Smooth muscle cell of the coronary artery (primary cell): ENCODE measurements around the gene DQX1. TPM values are rescaled to one million over a fixed set of nuclear protein-coding genes. Genes with fewer than 3 reads are reported as not detected.

Experiments used
- total RNA-seq: library from RNA; depleted of rRNA; stranded (reverse); fragments of >200 nt; gene quantifications from 2 replicates; pipeline ENCODE4 v1.2.3, GENCODE V29; 2014; ENCODE audit warnings: low replicate concordance

DQX1 gene, protein sequence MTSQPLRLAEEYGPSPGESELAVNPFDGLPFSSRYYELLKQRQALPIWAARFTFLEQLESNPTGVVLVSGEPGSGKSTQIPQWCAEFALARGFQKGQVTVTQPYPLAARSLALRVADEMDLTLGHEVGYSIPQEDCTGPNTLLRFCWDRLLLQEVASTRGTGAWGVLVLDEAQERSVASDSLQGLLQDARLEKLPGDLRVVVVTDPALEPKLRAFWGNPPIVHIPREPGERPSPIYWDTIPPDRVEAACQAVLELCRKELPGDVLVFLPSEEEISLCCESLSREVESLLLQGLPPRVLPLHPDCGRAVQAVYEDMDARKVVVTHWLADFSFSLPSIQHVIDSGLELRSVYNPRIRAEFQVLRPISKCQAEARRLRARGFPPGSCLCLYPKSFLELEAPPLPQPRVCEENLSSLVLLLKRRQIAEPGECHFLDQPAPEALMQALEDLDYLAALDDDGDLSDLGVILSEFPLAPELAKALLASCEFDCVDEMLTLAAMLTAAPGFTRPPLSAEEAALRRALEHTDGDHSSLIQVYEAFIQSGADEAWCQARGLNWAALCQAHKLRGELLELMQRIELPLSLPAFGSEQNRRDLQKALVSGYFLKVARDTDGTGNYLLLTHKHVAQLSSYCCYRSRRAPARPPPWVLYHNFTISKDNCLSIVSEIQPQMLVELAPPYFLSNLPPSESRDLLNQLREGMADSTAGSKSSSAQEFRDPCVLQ
- not detected in 2 replicates for total RNA-seq

GRCh38 chr2:74525717-74526648 lies at the start of gene DQX1:
Gene DQX1 (minus strand): TSS chr2:74526231. CDS start chr2:74525729, 502 bp downstream.

DNA sequence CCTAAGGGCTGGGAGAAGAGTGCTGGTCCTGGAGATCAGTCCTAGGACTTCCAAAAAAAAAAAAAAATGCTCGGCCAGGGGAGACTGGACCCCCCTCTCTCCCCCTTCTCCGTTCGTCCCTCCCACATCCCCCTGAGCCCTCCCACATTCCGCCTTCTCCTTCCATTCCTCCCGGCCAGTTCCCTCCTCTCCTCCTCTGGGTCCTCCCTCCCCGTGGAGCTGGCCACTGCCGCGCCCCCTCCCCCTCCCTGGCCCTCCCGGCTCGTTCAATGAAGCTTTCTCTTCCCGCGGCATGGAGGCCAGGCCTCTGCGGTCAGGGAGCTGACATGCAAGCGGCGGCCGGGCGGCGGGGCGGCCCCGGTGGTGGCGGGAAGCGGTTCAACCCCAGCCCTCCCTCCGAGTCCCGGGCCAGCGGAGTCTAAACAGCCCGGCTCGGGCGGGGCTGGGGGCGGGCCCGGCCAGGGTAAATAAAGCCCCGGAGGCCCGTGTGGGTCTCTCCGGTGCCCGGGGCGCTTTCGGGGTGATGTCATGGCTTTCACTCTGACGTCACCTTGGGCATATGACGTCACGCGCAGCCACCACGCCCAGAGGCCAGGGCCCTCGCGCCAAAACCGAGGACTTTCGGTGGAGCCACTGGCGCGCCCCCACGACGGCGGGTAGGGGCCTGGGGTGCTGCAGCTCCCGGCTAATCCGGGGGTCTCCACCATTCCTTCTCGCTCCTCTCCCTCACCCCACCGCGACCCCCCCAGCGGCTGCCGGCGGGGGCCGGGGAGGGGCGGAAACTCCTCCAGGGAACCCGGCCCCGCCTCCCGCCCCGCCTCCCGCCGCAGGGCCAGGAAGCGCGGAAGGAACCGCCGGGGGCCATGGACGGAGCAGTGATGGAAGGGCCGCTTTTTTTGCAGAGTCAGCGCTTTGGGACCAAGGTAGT lies 28.1 kb upstream of the DQX1 start, which contains the start of the genes DOK1 and LOXL3:
Gene DOK1, plus strand, starts transcription at position 829 of the 928 bp plus-strand sequence. Its CDS starts 35 bp downstream, at position 864.
Gene LOXL3, minus strand, starts transcription at position 51 of the 928 bp plus-strand sequence. CDS start 1,308 bp downstream, outside the sequence.

GRCh38 chr2:74529357-74530238 lies 3.6 kb upstream of the DQX1 start, which contains the start of the genes AUP1 and HTRA2:
Gene AUP1 (minus strand): TSS chr2:74529706. CDS start chr2:74529629, 77 bp downstream.
Gene HTRA2 (plus strand): TSS chr2:74529933. CDS start chr2:74530007, 74 bp downstream.

GRCh38 chr2:74514368-74515270 lies 11.4 kb downstream of the DQX1 start, which contains the start of gene TLX2:
Gene TLX2 (plus strand): TSS chr2:74514450. CDS start chr2:74514807, 357 bp downstream.

DNA sequence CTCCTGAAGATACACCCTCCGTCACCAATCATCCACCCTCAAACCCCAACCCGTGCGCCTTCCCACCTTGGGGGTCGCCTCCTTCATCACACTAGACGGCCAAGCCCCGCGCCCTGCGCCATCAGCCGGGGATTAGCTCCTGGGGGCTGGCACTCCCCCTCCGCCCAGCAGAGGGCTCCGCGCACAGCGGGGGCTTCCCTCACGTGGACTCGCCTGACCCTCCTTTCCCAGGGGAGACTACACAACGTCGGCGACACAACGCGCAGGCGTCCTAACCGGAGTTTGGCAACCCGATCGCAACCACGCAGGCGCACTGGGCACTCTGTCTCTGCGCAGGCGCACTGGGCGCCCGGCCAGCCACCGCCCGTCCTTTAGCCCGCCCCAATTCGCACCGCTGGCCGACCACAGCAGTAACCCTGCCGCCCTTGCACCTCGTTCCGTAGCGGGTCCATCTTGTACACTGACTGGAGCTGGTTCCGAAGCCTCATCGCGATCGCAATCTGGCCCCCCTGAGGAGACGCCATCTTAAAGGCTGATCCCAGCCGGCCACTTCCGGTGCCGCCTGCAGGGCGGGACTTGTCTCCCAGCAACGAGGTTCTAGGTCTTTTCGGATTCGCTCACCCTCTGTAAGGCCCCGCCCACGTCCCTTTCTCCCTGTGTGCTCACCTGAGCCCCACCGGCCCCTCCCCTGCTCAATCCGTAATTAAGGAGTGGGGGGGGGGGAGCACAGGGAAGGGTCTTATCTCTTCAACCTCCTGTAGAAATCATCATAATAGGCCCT lies 18.7 kb downstream of the DQX1 start, which contains the start of gene PCGF1:
Gene PCGF1, minus strand, starts transcription at position 551 of the 781 bp plus-strand sequence. Its CDS starts 27 bp downstream, at position 524.

DNA sequence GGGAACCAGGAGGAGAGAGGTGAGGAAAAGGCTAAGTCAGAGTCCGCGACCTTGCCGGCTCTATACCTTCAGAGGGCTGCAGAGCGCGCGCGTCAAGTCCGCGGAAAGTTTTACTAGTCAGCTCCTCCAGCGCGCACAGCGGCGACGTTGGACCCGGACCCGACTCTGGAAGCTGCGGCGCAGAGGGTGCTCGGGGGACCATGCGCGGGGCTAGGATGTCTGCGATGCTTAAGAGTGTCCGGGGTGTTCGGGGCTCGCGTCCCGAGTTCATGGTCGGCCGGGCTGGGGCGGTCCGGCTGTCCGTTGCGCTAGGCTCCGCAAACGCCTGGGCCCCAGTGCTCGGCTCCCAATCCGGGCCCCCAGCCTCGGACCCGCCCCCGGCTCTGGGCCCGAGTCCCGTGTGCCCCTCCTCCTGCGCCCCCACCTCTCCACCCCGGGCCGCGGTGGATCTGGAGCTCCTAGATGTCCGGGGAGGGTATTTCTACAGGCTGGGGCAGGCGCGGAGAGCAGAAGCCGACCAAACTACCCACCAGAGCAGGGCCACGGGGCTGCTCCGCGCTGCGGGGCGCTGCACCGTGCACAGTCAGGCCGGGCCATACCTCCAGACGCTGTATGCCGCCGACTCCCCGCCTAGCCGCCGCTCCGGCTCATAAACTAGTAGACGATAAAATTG lies 26.6 kb downstream of the DQX1 start, which contains the start of gene LBX2:
Gene LBX2, minus strand, starts transcription at position 337 of the 673 bp plus-strand sequence. Its CDS starts 66 bp downstream, at position 271.

DNA sequence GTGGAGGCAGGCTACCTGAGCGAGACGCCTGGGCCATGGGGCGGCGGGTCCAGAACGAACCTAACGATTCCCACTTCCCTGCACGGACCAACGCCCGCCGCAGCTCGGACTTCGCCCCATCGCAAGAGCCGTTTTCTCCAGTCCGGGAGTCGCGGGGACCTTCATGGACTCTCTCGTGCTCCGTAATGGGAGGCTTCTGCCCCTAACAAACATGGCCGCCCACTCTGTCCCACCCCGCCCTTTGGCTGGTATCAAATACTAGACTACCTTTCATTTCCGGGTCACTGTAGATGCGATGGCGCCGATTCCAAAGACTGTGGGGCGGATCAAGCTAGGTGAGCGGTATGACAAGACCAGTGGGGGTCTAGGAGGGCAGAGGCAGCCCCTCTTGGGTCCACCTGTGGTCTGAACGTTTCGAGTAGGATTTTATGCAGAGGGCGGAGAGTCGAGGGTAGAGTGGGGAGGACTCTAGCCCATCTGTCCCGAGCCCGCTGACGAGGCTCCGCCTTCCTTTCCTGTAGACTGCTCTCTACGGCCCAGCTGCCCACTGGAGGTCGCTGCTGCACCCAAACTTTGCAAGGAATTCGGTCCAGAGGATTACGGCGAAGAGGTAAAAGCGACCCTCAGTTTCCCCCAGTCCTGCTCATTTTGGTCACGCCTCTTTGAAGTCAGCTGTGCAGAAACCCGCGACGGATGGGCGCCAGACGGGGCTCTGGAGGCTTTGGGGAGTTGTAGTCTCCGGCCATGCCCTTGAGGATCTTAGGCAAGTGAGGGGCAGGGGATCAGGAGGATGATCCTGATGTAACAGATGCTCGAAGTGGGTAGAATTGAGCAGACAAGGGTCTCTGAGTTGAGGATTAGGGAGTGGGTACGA lies 43.0 kb downstream of the DQX1 start, which contains the start of the genes CCDC142 and TTC31:
Gene CCDC142, minus strand, starts transcription at position 198 of the 874 bp plus-strand sequence. Its CDS starts 161 bp downstream, at position 37.
Gene TTC31, plus strand, starts transcription at position 281 of the 874 bp plus-strand sequence. Its CDS starts 15 bp downstream, at position 296.

DNA sequence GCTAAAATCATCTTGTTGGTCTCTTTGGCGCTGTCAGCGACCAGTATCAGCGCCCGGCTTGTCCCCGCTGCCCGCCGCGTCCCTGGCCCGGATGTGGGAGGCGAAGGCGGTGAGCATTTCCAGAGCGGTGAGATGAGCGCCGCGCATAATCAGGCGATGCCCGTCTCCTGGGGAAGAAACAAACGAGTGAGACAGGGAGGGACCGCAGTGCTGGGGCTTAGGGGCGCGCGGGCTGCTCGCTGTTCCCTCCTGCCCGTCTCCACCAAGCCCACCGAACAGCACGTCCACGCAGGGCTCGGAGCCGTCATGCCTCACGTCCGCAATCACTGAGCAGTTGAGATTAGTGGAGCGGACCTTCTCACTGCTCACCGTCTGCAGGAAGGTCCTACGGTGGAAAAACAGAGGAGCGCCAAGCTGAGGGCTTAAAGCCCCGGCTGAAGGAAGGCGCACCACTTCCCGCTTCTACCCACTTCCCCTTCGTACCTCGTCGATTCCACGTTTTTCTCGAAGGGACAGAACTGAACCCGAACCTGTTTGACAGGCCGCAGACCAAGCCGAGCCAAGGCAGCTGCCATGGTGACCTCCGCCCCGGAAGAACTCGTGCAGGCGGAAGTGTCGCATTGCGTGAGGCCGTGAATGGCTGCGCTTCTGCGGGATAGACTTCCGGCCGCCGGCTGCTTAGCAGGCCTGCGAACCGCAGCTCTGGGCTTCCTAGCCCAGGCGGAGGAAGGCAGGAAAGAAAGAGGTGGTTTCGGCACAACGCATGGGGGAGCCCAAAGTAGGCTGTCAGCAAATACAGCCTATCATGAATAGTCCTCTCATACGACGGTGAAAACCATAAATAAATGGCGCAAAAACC lies 53.7 kb downstream of the DQX1 start, which contains the start of gene MRPL53:
Gene MRPL53, minus strand, starts transcription at position 595 of the 859 bp plus-strand sequence. Its CDS starts 20 bp downstream, at position 575.

Other genes starting within 250 kb of the DQX1 start
- gene SLC4A5, start 182.8 kb downstream of the DQX1 start, total RNA-seq: 0.08 TPM in 1 of 2 replicates, not detected in the other
- gene DCTN1, start 145.9 kb downstream of the DQX1 start, total RNA-seq: 180 and 332 TPM in 2 replicates
- gene C2orf81, start 104.6 kb downstream of the DQX1 start, total RNA-seq: 0.59 and 0.98 TPM in 2 replicates
- 31.8 and 40.5 TPM in 2 replicates for gene WDR54, start 104.5 kb downstream of the DQX1 start, total RNA-seq
- 11.0 and 16.5 TPM in 2 replicates for gene RTKN, start 84.3 kb downstream of the DQX1 start, total RNA-seq
- gene INO80B, start 71.1 kb downstream of the DQX1 start, total RNA-seq: 9.2 and 41.0 TPM in 2 replicates
- 68.7 and 75.7 TPM in 2 replicates for gene WBP1, start 67.8 kb downstream of the DQX1 start, total RNA-seq
- gene MOGS, start 60.8 kb downstream of the DQX1 start, total RNA-seq: 42.6 and 54.5 TPM in 2 replicates
- gene MRPL53, start 53.6 kb downstream of the DQX1 start, total RNA-seq: 54.0 and 95.4 TPM in 2 replicates
- gene CCDC142, start 43.2 kb downstream of the DQX1 start, total RNA-seq: 14.8 and 20.5 TPM in 2 replicates
- 7.8 and 8.2 TPM in 2 replicates for gene TTC31, start 43.1 kb downstream of the DQX1 start, total RNA-seq
- gene LBX2, start 26.6 kb downstream of the DQX1 start, total RNA-seq: 0.30 and 0.94 TPM in 2 replicates
- 21.1 and 36.6 TPM in 2 replicates for gene PCGF1, start 18.5 kb downstream of the DQX1 start, total RNA-seq
- not detected in 2 replicates for gene TLX2, start 11.8 kb downstream of the DQX1 start, total RNA-seq
- 78.0 and 99.1 TPM in 2 replicates for gene AUP1, start 3.5 kb upstream of the DQX1 start, total RNA-seq
- 41.3 and 60.8 TPM in 2 replicates for gene HTRA2, start 3.7 kb upstream of the DQX1 start, total RNA-seq
- gene LOXL3, start 27.7 kb upstream of the DQX1 start, total RNA-seq: 25.5 and 62.8 TPM in 2 replicates
- 21.3 and 32.8 TPM in 2 replicates for gene DOK1, start 28.5 kb upstream of the DQX1 start, total RNA-seq
- gene M1AP, start 122.1 kb upstream of the DQX1 start, total RNA-seq: 0.08 TPM in 1 of 2 replicates, not detected in the other
- gene SEMA4F, start 128.0 kb upstream of the DQX1 start, total RNA-seq: 5.5 and 5.6 TPM in 2 replicates